Mesendoderm (in vitro differentiated cells): Measurements from ENCODE around the gene GNPAT.

Experiments
- DNase-seq: peaks from one replicate; pipeline ENCODE4 v3.0.0; 2013
- H2AK5ac ChIP-seq: 2 replicates; pipeline ENCODE4 v1.6.1; 2013; ENCODE audit warnings: low read length, inconsistent platforms
- H2BK120ac ChIP-seq: 2 replicates; pipeline ENCODE4 v1.6.1; 2013; ENCODE audit warnings: low read depth, mild to moderate bottlenecking, low read length, moderate library complexity, mixed read lengths
- H2BK15ac ChIP-seq: replicated peaks from 2 replicates; pipeline ENCODE4 v1.6.1; 2013; ENCODE audit warnings: low read depth, mild to moderate bottlenecking, moderate library complexity
- H2BK5ac ChIP-seq: 2 replicates; pipeline ENCODE4 v1.6.1; 2013; ENCODE audit warnings: low read length, inconsistent platforms
- H3K18ac ChIP-seq: 2 replicates; pipeline ENCODE4 v1.6.1; 2013; ENCODE audit warnings: mild to moderate bottlenecking, low read length, mixed read lengths
- H3K23ac ChIP-seq: one replicate; pipeline ENCODE4 v1.6.1; 2013; ENCODE audit warnings: low read length
- H3K27ac ChIP-seq: 2 replicates; pipeline ENCODE4 v1.5.1; 2013; ENCODE audit warnings: low read depth, mild to moderate bottlenecking, inconsistent platforms, low read length, moderate library complexity
- H3K27me3 ChIP-seq: 2 replicates; pipeline ENCODE4 v1.6.1; 2013; ENCODE audit warnings: low read length, control low read depth, mild to moderate bottlenecking, inconsistent platforms; ENCODE audit not compliant: insufficient read depth, poor library complexity
- H3K36me3 ChIP-seq: 2 replicates; pipeline ENCODE4 v1.6.1; 2013; ENCODE audit warnings: low read length, inconsistent platforms; ENCODE audit not compliant: control insufficient read depth, insufficient read depth
- H3K4ac ChIP-seq: one replicate; pipeline ENCODE4 v1.6.1; 2013; ENCODE audit warnings: low read depth, mild to moderate bottlenecking, low read length, moderate library complexity
- H3K4me1 ChIP-seq: 2 replicates; pipeline ENCODE4 v1.6.1; 2013; ENCODE audit warnings: low read depth, low read length, inconsistent platforms; ENCODE audit not compliant: control insufficient read depth
- H3K4me2 ChIP-seq: 2 replicates; pipeline ENCODE4 v1.6.1; 2013; ENCODE audit warnings: low read length
- H3K4me3 ChIP-seq: 2 replicates; pipeline ENCODE4 v1.5.1; 2013; ENCODE audit warnings: mild to moderate bottlenecking, low read length
- H3K56ac ChIP-seq: one replicate; pipeline ENCODE4 v1.6.1; 2013; ENCODE audit warnings: low read length
- H3K79me1 ChIP-seq: 2 replicates; pipeline ENCODE4 v1.6.1; 2013; ENCODE audit warnings: low read length, inconsistent platforms
- H3K79me2 ChIP-seq: 2 replicates; pipeline ENCODE4 v1.6.1; 2013; ENCODE audit warnings: mild to moderate bottlenecking, low read length; ENCODE audit not compliant: control insufficient read depth, insufficient read depth
- H3K9ac ChIP-seq: 2 replicates; pipeline ENCODE4 v1.6.1; 2013; ENCODE audit warnings: low read length, inconsistent platforms
- H4K5ac ChIP-seq: one replicate; pipeline ENCODE4 v1.6.1; 2013; ENCODE audit warnings: low read length
- H4K8ac ChIP-seq: one replicate; pipeline ENCODE4 v1.6.1; 2013; ENCODE audit warnings: low read depth, mild to moderate bottlenecking, control low read depth, low read length, moderate library complexity
- WGBS: extraction: QIAGEN DNeasy Blood & Tissue Kit; methylation state at CpG from one replicate; pipeline ENCODE4 v1.1.7; 2013; ENCODE audit warnings: low lambda C conversion rate, missing lambda C conversion rate; ENCODE audit not compliant: insufficient coverage; ENCODE audit errors: extremely low coverage; 5-methylcytosine and 5-hydroxymethylcytosine counted together

The GNPAT gene

GRCh38 chr1:231286603-231287002, 45.6 kb downstream of the GNPAT start:
- H3K56ac ChIP-seq, result no peak overlapping the region
- H2AK5ac ChIP-seq, result no peak overlapping the region
- H4K5ac ChIP-seq, result no peak overlapping the region
- H3K27me3 ChIP-seq, result no peaks in the 10 kb centered on the region
- H3K79me1 ChIP-seq, result no peaks in the 10 kb centered on the region
- no peak overlapping the region for H3K4ac ChIP-seq
- no peak overlapping the region for H2BK5ac ChIP-seq
- no CpG with 5 or more reads among the region's 6 CpGs for WGBS
- no peak overlapping the region for H3K4me2 ChIP-seq
- no peak overlapping the region for H3K4me3 ChIP-seq
- H3K79me2 ChIP-seq, result no peaks in the 10 kb centered on the region
- DNase-seq, result no peak
- no peak overlapping the region for H4K8ac ChIP-seq
- no peak overlapping the region for H3K9ac ChIP-seq
- no peak overlapping the region for H2BK120ac ChIP-seq
- H3K18ac ChIP-seq, result no peak overlapping the region
- H2BK15ac ChIP-seq, result no peak overlapping the region
- H3K27ac ChIP-seq, result no peak overlapping the region
- H3K36me3 ChIP-seq, result no peaks in the 10 kb centered on the region
- no peak overlapping the region for H3K23ac ChIP-seq
- no peaks in the 10 kb centered on the region for H3K4me1 ChIP-seq

- no peak overlapping the region for H3K4ac ChIP-seq
- no peaks in the 10 kb centered on the region for H3K27me3 ChIP-seq
- no peak overlapping the region for H3K4me2 ChIP-seq
- no peaks in the 10 kb centered on the region for H3K4me1 ChIP-seq
- H3K4me3 ChIP-seq, result no peak overlapping the region
- H3K18ac ChIP-seq, result no peak overlapping the region
- H3K79me2 ChIP-seq, result no peaks in the 10 kb centered on the region
- no peak overlapping the region for H4K8ac ChIP-seq
- no peak overlapping the region for H4K5ac ChIP-seq
- H2BK15ac ChIP-seq, result no peak overlapping the region
- H3K23ac ChIP-seq, result no peak overlapping the region
- H2AK5ac ChIP-seq, result no peak overlapping the region
- H2BK5ac ChIP-seq, result no peak overlapping the region
- no peak for DNase-seq
- H2BK120ac ChIP-seq, result no peak overlapping the region
- H3K36me3 ChIP-seq, result no peaks in the 10 kb centered on the region
- no peak overlapping the region for H3K56ac ChIP-seq
- no CpG with 5 or more reads among the region's 4 CpGs for WGBS
- H3K27ac ChIP-seq, result no peak overlapping the region
- no peaks in the 10 kb centered on the region for H3K79me1 ChIP-seq
- no peak overlapping the region for H3K9ac ChIP-seq
Measured at GRCh38 chr1:231295938-231296337, 54.9 kb downstream of the GNPAT start.

DNA sequence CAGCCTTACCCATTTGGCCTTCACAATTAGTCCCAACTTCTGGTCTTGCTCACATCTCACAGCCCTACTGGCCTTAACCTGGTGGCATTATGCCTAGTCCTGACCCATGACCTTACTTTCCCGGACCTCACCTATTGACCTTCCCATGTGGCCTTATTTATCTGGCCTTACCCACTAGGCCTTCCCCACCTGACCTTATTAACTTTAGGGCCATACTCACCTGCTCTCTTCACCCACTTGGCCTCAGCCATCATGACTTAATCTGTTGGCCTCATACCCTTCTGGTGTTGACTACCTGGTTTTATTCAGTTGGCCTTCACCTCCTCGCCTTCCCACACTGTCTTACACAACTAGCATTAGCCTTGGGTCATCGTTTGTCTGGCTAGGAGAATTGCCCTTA, 61.0 kb downstream of the GNPAT start:
- H3K79me1 ChIP-seq, result no peaks in the 10 kb centered on the region
- H2AK5ac ChIP-seq, result no peak overlapping the region
- H4K8ac ChIP-seq, result no peak overlapping the region
- H3K79me2 ChIP-seq, result no peaks in the 10 kb centered on the region
- H2BK15ac ChIP-seq, result no peak overlapping the region
- H3K27me3 ChIP-seq, result no peaks in the 10 kb centered on the region
- H3K56ac ChIP-seq, result no peak overlapping the region
- no peak overlapping the region for H2BK5ac ChIP-seq
- no peak for DNase-seq
- no peak overlapping the region for H3K4me2 ChIP-seq
- no peaks in the 10 kb centered on the region for H3K36me3 ChIP-seq
- H4K5ac ChIP-seq, result no peak overlapping the region
- H3K27ac ChIP-seq, result no peak overlapping the region
- H2BK120ac ChIP-seq, result no peak overlapping the region
- no peak overlapping the region for H3K18ac ChIP-seq
- no peak overlapping the region for H3K4me3 ChIP-seq
- no CpG with 5 or more reads among the region's 3 CpGs for WGBS
- no peak overlapping the region for H3K23ac ChIP-seq
- H3K4me1 ChIP-seq, result no peaks in the 10 kb centered on the region
- no peak overlapping the region for H3K9ac ChIP-seq
- no peak overlapping the region for H3K4ac ChIP-seq

- no peaks in the 10 kb centered on the region for H3K79me2 ChIP-seq
- no peak overlapping the region for H4K5ac ChIP-seq
- no CpG with 5 or more reads among the region's 10 CpGs for WGBS
- no peak overlapping the region for H3K56ac ChIP-seq
- no peaks in the 10 kb centered on the region for H3K4me1 ChIP-seq
- H3K27ac ChIP-seq, result no peak overlapping the region
- H2BK5ac ChIP-seq, result no peak overlapping the region
- DNase-seq, result no peak
- no peaks in the 10 kb centered on the region for H3K79me1 ChIP-seq
- no peak overlapping the region for H3K23ac ChIP-seq
- H3K18ac ChIP-seq, result no peak overlapping the region
- H3K27me3 ChIP-seq, result no peaks in the 10 kb centered on the region
- no peak overlapping the region for H4K8ac ChIP-seq
- H2BK15ac ChIP-seq, result no peak overlapping the region
- no peaks in the 10 kb centered on the region for H3K36me3 ChIP-seq
- H2AK5ac ChIP-seq, result no peak overlapping the region
- H3K4ac ChIP-seq, result no peak overlapping the region
- no peak overlapping the region for H3K4me2 ChIP-seq
- H2BK120ac ChIP-seq, result no peak overlapping the region
- no peak overlapping the region for H3K9ac ChIP-seq
- H3K4me3 ChIP-seq, result no peak overlapping the region
Measured at GRCh38 chr1:231310391-231310934, 69.5 kb downstream of the GNPAT start.

DNA sequence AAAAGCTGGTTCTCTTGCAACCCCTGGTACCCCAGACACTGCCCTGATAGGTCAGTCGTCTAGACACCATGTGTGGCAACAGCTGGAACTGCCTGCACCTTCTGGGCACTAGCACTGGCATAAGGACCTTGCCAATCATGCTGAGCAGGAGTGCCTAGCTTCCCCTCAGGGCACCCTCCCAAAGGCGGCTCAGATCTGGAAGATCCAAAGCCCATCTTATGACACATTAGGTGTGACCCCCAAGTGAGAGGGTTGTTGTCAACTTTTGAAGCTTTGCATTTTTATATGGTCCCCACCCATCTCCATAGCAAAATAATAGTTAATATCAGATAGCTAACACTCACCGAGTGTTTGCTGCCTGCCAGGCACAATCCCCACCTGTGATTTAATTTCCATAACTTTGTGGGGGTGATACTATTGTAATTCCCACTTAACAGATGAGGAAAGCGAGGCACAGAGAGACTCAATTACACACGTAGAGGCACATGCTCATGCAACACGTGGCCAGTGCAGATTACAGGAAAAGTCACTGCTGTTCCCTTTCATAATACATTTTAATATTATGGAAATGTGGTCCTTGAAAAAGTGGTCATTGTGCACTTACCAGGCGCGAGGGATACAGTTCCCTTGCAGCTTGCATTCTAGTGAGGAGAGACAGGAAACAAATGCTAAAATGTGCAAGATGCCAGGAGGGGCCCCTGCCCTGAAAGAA, 70.9 kb downstream of the GNPAT start:
- no peaks in the 10 kb centered on the region for H3K36me3 ChIP-seq
- H4K8ac ChIP-seq, result no peak overlapping the region
- no peak overlapping the region for H3K4me2 ChIP-seq
- H3K27ac ChIP-seq, result no peak overlapping the region
- no peak overlapping the region for H2BK15ac ChIP-seq
- H3K18ac ChIP-seq, result no peak overlapping the region
- H2AK5ac ChIP-seq, result no peak overlapping the region
- H2BK120ac ChIP-seq, result no peak overlapping the region
- no peaks in the 10 kb centered on the region for H3K79me1 ChIP-seq
- no peaks in the 10 kb centered on the region for H3K4me1 ChIP-seq
- no peak for DNase-seq
- no peaks in the 10 kb centered on the region for H3K27me3 ChIP-seq
- no CpG with 5 or more reads among the region's 8 CpGs for WGBS
- H3K56ac ChIP-seq, result no peak overlapping the region
- H2BK5ac ChIP-seq, result no peak overlapping the region
- no peak overlapping the region for H3K4ac ChIP-seq
- H3K9ac ChIP-seq, result no peak overlapping the region
- H3K4me3 ChIP-seq, result no peak overlapping the region
- H4K5ac ChIP-seq, result no peak overlapping the region
- H3K23ac ChIP-seq, result no peak overlapping the region
- H3K79me2 ChIP-seq, result no peaks in the 10 kb centered on the region

- Histone ChIP-seq H3K79me2 (no peaks in the 10 kb centered on the region), H3K4me1 (no peaks in the 10 kb centered on the region), H3K23ac (no peak overlapping the region), H2BK5ac (no peak overlapping the region), H3K4me2 (no peak overlapping the region), H2AK5ac (no peak overlapping the region), H3K18ac (no peak overlapping the region), H3K9ac (no peak overlapping the region), H3K56ac (no peak overlapping the region), H3K79me1 (no peaks in the 10 kb centered on the region), H3K36me3 (no peaks in the 10 kb centered on the region), H4K8ac (no peak overlapping the region), H3K4me3 (no peak overlapping the region), H4K5ac (no peak overlapping the region), H3K4ac (no peak overlapping the region), H3K27me3 (no peaks in the 10 kb centered on the region), H2BK15ac (no peak overlapping the region), H3K27ac (no peak overlapping the region), H2BK120ac (no peak overlapping the region)
- no peak for DNase-seq
- WGBS, result no CpG with 5 or more reads among the region's 5 CpGs
Measured at GRCh38 chr1:231312432-231312788, 71.4 kb downstream of the GNPAT start.
